Psoas muscle (tissue), 8 donors: ENCODE data around the gene MEF2B. TPM values are rescaled to one million over a fixed set of nuclear protein-coding genes. Genes with fewer than 3 reads are reported as not detected.
A peak's percentile ranks its signal among the peaks of the same experiment; 100 is the strongest.

Experiments used
- ATAC-seq, 4 donors: fragments of 200-7000 bp; cut with Tn5 transposase; one replicate each; pipeline ENCODE4 v1.9.1; 2020; ENCODE audit warnings: moderate library complexity in 3 of 4, mild to moderate bottlenecking in 2 of 4
- DNase-seq, 2 donors: peaks; one replicate each; pipeline ENCODE4 v3.0.0-alpha.2; 2020
- H3K27ac ChIP-seq: fragments of 200-600 bp; one replicate; pipeline ENCODE4 v1.8.0; 2022
- H3K27me3 ChIP-seq, 3 donors: fragments of 200-600 bp in 1 of 3; one replicate each; pipeline versions ENCODE4 v1.6.1 to v1.8.0; 2013 to 2022; ENCODE audit warnings: low read length in 2 of 3, mild to moderate bottlenecking in 2 of 3, moderate library complexity in 1 of 3; ENCODE audit not compliant: insufficient read depth in 3 of 3
- H3K36me3 ChIP-seq, 2 donors: fragments of 200-600 bp in 1 of 2; one replicate each; pipeline versions ENCODE4 v1.6.1 to v1.8.0; 2013 to 2022; ENCODE audit warnings: low read depth in 1 of 2, mild to moderate bottlenecking in 1 of 2, moderate library complexity in 1 of 2; ENCODE audit not compliant: insufficient read depth in 1 of 2
- H3K4me1 ChIP-seq: fragments of 200-600 bp; one replicate; pipeline ENCODE4 v1.8.0; 2022
- H3K4me3 ChIP-seq: fragments of 200-600 bp; one replicate; pipeline ENCODE4 v1.8.0; 2022; ENCODE audit warnings: mild to moderate bottlenecking
- H3K9me3 ChIP-seq: fragments of 200-600 bp; one replicate; pipeline ENCODE4 v1.8.0; 2022
- CTCF ChIP-seq: fragments of 200-600 bp; IDR thresholded peaks from one replicate; pipeline ENCODE4 v1.8.0; 2022; ENCODE audit warnings: antibody characterized with exemption
- WGBS, 3 donors: extraction: QIAGEN DNeasy Blood & Tissue Kit; methylation state at CpG; one replicate each; pipeline versions ENCODE4 v1.1.6 to v1.1.7; 2013; 5-methylcytosine and 5-hydroxymethylcytosine counted together
- intact Hi-C, 2 donors: fragments of 100-400 bp; cut with DNase I; formaldehyde crosslinking; loops; one replicate each; pipeline versions ENCODE4 v1.11.0 to v1.14.2; 2022
- polyA plus RNA-seq, 3 donors: library from polyadenylated mRNA; stranded (reverse); fragments of 200-250 nt; gene quantifications; one replicate each; pipeline ENCODE4 v1.2.3, GENCODE V29; 2013
- total RNA-seq, 4 donors: library from RNA; stranded (reverse); fragmentation: NEBNext Ultra II Directional in 2 of 4; extraction: Animal tissue kit (Norgen Biotek cat#: 25700) in 2 of 4; gene quantifications; one replicate each; pipeline versions ENCODE4 v1.2.1 to v1.2.4, GENCODE V29; 2021 to 2023
- donor health status: healthy with polysubstance abuse.
- donor health status: DM: no; HTN: no; CAD: no; lungs with moderate emphysema.
- donor health status: Bipolar disorder and iron deficiency.
- donor health status: healthy.
- donor health status: DM: yes; HTN: yes; CAD: no.
- donor health status: DM: no; HTN: no; CAD: no.
- donor health status: DM: no; HTN: no; CAD: no.
- donor health status: DM: yes; HTN: yes; CAD: no.

The MEF2B gene
- total and polyA plus RNA-seq, 7 donors, result 0.07 to 0.91 (median 0.56) TPM

DNA sequence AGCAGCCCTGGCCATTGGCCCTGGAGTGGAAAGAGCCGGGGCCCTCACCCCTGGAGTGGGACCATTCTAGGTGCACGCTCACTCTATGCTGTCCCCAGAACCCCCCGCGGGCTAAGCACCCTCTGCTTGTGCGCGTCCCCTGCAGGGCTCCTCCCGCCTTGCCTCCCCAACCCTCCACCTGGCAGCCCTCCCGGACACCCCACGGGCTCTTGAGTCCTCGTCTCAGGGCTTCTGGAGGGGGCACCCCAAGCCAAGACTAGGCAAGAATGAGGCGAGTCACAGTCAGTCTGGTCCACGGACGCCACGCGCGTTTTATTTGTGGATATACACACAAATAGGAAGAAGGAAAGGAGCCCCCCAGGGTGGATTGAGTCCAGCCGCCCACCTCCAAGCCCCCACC, 24.8 kb downstream of the MEF2B start:
- peaks cover 0 to 5% of the 10 kb centered on the region in 2 donors for H3K36me3 ChIP-seq
- intact Hi-C loops, result no loop called here
- no peak for TF ChIP-seq CTCF
- H3K4me1 ChIP-seq, result no peaks in the 10 kb centered on the region
- whole genome bisulfite sequencing, 3 donors, result 78 to 81% (median 80%) methylated on average over 17 of the region's 17 CpGs
- H3K4me3 ChIP-seq, result no peak overlapping the region
- H3K27me3 ChIP-seq, result no peaks in the 10 kb centered on the region
- H3K27ac ChIP-seq, result no peak overlapping the region
- DNase-seq (no peak), ATAC-seq (peak in 2 of 4 donors; percentile 12 to 20)
- H3K9me3 ChIP-seq, result no peaks in the 10 kb centered on the region

DNA sequence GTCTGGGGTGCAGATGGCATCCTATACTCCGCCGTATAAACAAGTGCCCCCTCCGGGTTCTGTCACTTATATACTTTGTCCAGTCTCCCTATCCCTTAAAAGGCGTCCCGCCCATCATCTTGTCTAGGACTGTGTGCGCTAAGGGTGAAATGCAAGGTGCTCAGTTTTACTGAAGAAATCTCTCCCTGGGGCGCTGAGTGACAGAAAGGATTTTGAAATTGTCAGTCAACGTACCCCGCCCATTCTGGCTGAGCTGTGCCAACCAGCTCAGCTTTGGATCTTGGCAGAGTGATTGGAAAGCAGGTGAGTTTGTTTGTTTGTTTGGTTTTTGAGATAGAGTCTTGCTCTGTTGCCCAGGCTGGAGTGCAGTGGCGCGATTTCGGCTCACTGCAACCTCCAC, 27.7 kb downstream of the MEF2B start:
- H3K4me3 ChIP-seq, result no peak overlapping the region
- H3K4me1 ChIP-seq, result no peaks in the 10 kb centered on the region
- H3K27me3 ChIP-seq, result no peaks in the 10 kb centered on the region
- intact Hi-C loops, result no loop called here
- no peak for DNase-seq
- no peak for ATAC-seq
- 88 to 91% (median 90%) methylated on average over 12 of the region's 12 CpGs for WGBS, 3 donors
- TF ChIP-seq CTCF, result no peak
- no peaks in the 10 kb centered on the region for H3K36me3 ChIP-seq
- no peak overlapping the region for H3K27ac ChIP-seq
- H3K9me3 ChIP-seq, result no peaks in the 10 kb centered on the region

- Histone ChIP-seq H3K9me3 (no peaks in the 10 kb centered on the region), H3K4me1 (no peaks in the 10 kb centered on the region), H3K27me3 (no peaks in the 10 kb centered on the region), H3K36me3 (no peaks in the 10 kb centered on the region), H3K4me3 (no peak overlapping the region), H3K27ac (no peak overlapping the region)
- DNase-seq (no peak), ATAC-seq (no peak)
- intact Hi-C loops, result no loop called here
- 48 to 64% (median 62%) methylated on average over 5 of the region's 5 CpGs for WGBS, 3 donors
- no peak for TF ChIP-seq CTCF
Observed at GRCh38 chr19:19140476-19140875, 29.6 kb downstream of the MEF2B start.

- H3K4me1 ChIP-seq, result peaks cover under 1% of the 10 kb centered on the region
- TF ChIP-seq CTCF, result no peak
- no peaks in the 10 kb centered on the region for H3K9me3 ChIP-seq
- H3K4me3 ChIP-seq, result no peak overlapping the region
- 47 to 54% (median 48%) methylated on average over 5 of the region's 5 CpGs for WGBS, 3 donors
- H3K27me3 ChIP-seq, result no peaks in the 10 kb centered on the region
- ATAC-seq, result no peak
- no peaks in the 10 kb centered on the region for H3K36me3 ChIP-seq
- no peak for DNase-seq
- no peak overlapping the region for H3K27ac ChIP-seq
- intact Hi-C loops, result loop anchor here (1.0 to 2.0 kb wide), 3 partner anchors 77 to 86 kb away; partner anchors contain the start of gene SLC25A42 (in 1 of the 2)
Observed at GRCh38 chr19:19139876-19140229, 30.2 kb downstream of the MEF2B start.
